Right lobe of liver (tissue), 6 donors: ENCODE measurements around the gene METTL16. TPM values are rescaled to one million over a fixed set of nuclear protein-coding genes. Genes with fewer than 3 reads are reported as not detected.

Experiments
- ATAC-seq, 4 donors: fragments of 200-7000 bp; cut with Tn5 transposase; one replicate each; pipeline ENCODE4 v1.9.1; 2020; ENCODE audit warnings: mild to moderate bottlenecking in 4 of 4, moderate library complexity in 4 of 4
- DNase-seq, 3 donors: peaks; one replicate each; pipeline ENCODE4 v3.0.0-alpha.2; 2020
- H3K27ac ChIP-seq, 3 donors: fragments of 200-600 bp; one replicate each; pipeline ENCODE4 v1.8.0; 2022
- H3K27me3 ChIP-seq, 2 donors: fragments of 200-600 bp; one replicate each; pipeline ENCODE4 v1.8.0; 2022
- H3K36me3 ChIP-seq, 4 donors: fragments of 200-600 bp; sonication (generic) in 1 of 4; one replicate each; pipeline versions ENCODE4 v1.5.1 to v1.8.0; 2017 to 2022; ENCODE audit warnings: control low read depth in 1 of 4
- H3K4me1 ChIP-seq, 4 donors: fragments of 200-600 bp; sonication (generic) in 1 of 4; one replicate each; pipeline versions ENCODE4 v1.5.1 to v1.8.0; 2017 to 2022; ENCODE audit warnings: control low read depth in 1 of 4
- H3K4me3 ChIP-seq, 3 donors: fragments of 200-600 bp; one replicate each; pipeline ENCODE4 v1.8.0; 2022
- H3K9me3 ChIP-seq, 4 donors: fragments of 200-600 bp; sonication (generic) in 1 of 4; one replicate each; pipeline versions ENCODE4 v1.5.1 to v1.8.0; 2017 to 2022; ENCODE audit warnings: control low read depth in 1 of 4
- CTCF ChIP-seq, 4 donors: fragments of 200-600 bp in 3 of 4; fragments of 450-650 bp in 1 of 4; IDR thresholded peaks; one replicate each; pipeline versions ENCODE4 v1.5.1 to v1.8.0; 2016 to 2022; ENCODE audit warnings: antibody characterized with exemption in 4 of 4, mild to moderate bottlenecking in 2 of 4
- POLR2A ChIP-seq: fragments of 450-650 bp; IDR thresholded peaks from one replicate; pipeline ENCODE4 v1.6.1; 2017; ENCODE audit warnings: antibody characterized with exemption, mild to moderate bottlenecking
- WGBS: methylation state at CpG from one replicate; pipeline ENCODE4 v1.1.6; 2018; ENCODE audit warnings: low coverage, low lambda C conversion rate; ENCODE audit not compliant: insufficient coverage; ENCODE audit errors: missing lambda C conversion rate; 5-methylcytosine and 5-hydroxymethylcytosine counted together
- intact Hi-C, 2 donors: fragments of 100-400 bp; cut with DNase I; formaldehyde crosslinking; loops; one replicate each; pipeline versions ENCODE4 v1.11.2 to v1.14.1; 2022
- total RNA-seq, 6 experiments: library from RNA; depleted of rRNA in 2 of 6; stranded (reverse); fragments of >200 nt in 2 of 6; fragmentation: NEBNext Ultra II Directional in 3 of 6; extraction: Animal tissue kit (Norgen Biotek cat#: 25700) in 3 of 6; gene quantifications; one replicate each; pipeline versions ENCODE4 v1.1.0 to v1.2.4, GENCODE V29; 2016 to 2023
- donor health status: DM: no; HTN: yes; CAD: no.
- donor health status: DM: no; HTN: no; CAD: no.
- donor health status: DM: no; HTN: no; CAD: no.
- donor health status: DM: no; HTN: yes; CAD: no.
- donor health status: DM: no; HTN: yes; CAD: no.

The METTL16 gene
- total RNA-seq, 6 experiments from 2014 or later = 8.4 to 12.1 (median 9.3) TPM

GRCh38 chr17:2412561-2413021 lies 99.1 kb downstream of the METTL16 start:
- Histone ChIP-seq H3K27me3 (no peaks in the 10 kb centered on the region), H3K4me1 (no peaks in the 10 kb centered on the region), H3K27ac (no peak overlapping the region), H3K4me3 (no peak overlapping the region), H3K9me3 (no peaks in the 10 kb centered on the region), H3K36me3 (peaks cover 0 to 3% (median 0%) of the 10 kb centered on the region in 4 donors)
- intact Hi-C loops = no loop called here
- DNase-seq (no peak), ATAC-seq (peak in 2 of 4 donors; percentile 14 to 17)
- 60% methylated on average over 1 of the region's 2 CpGs for WGBS
- TF ChIP-seq POLR2A (no peak), CTCF (IDR thresholded peaks at IDR 0.05) (no peak)

- H3K4me3 ChIP-seq = no peak overlapping the region
- ATAC-seq (no peak), DNase-seq (no peak)
- no peak overlapping the region for H3K27ac ChIP-seq
- 95% methylated on average over 7 of the region's 7 CpGs for WGBS
- H3K4me1 ChIP-seq = no peaks in the 10 kb centered on the region
- H3K9me3 ChIP-seq = no peaks in the 10 kb centered on the region
- no peak for TF ChIP-seq POLR2A
- TF ChIP-seq CTCF (IDR thresholded peaks at IDR 0.05) = no peak
- peaks cover 0 to 3% (median 0%) of the 10 kb centered on the region in 4 donors for H3K36me3 ChIP-seq
- H3K27me3 ChIP-seq = no peaks in the 10 kb centered on the region
- intact Hi-C loops = no loop called here
Measured at GRCh38 chr17:2410951-2411350, 100.7 kb downstream of the METTL16 start.

- WGBS = 78% methylated on average over 9 of the region's 15 CpGs
- no peaks in the 10 kb centered on the region for H3K36me3 ChIP-seq
- H3K4me1 ChIP-seq = peaks cover 0 to 14% (median 7%) of the 10 kb centered on the region in 4 donors
- intact Hi-C loops = no loop called here
- H3K27ac ChIP-seq = peak overlapping the region in 2 of 3 donors; percentile 34 to 37
- H3K4me3 ChIP-seq = no peak overlapping the region
- peak; percentile 13 to 57 (median 34) for ATAC-seq
- DNase-seq = peak in 1 of 3 donors; percentile 45
- H3K27me3 ChIP-seq = no peaks in the 10 kb centered on the region
- H3K9me3 ChIP-seq = no peaks in the 10 kb centered on the region
- TF ChIP-seq POLR2A (no peak), CTCF (IDR thresholded peaks at IDR 0.05) (no peak)
Measured at GRCh38 chr17:2406903-2407790, 104.5 kb downstream of the METTL16 start.

- DNase-seq (no peak), ATAC-seq (no peak)
- Histone ChIP-seq H3K36me3 (no peaks in the 10 kb centered on the region), H3K4me1 (peaks cover 0 to 14% (median 7%) of the 10 kb centered on the region in 4 donors), H3K27me3 (no peaks in the 10 kb centered on the region), H3K9me3 (no peaks in the 10 kb centered on the region), H3K4me3 (no peak overlapping the region), H3K27ac (peak overlapping the region in 2 of 3 donors; percentile 34 to 37)
- intact Hi-C loops = no loop called here
- WGBS = 86% methylated on average over 8 of the region's 8 CpGs
- TF ChIP-seq POLR2A (no peak), CTCF (IDR thresholded peaks at IDR 0.05) (no peak)
Measured at GRCh38 chr17:2406271-2406902, 105.3 kb downstream of the METTL16 start.
